Measurements from ENCODE around the gene ANXA8.
"Not testable (repeated sequence)": the region's sequence is repeated elsewhere in the genome, so short reads cannot be mapped to it uniquely, and the experiment has no call there.

ANXA8 gene

GRCh38 chr10:47462577-47463358 lies 21.1 kb downstream of the ANXA8 start:
- not testable (repeated sequence) for DNase-seq

GRCh38 chr10:47461261-47461687 lies 22.6 kb downstream of the ANXA8 start:
- DNase-seq = peak; percentile 69

- DNase-seq = no peak
Observed at GRCh38 chr10:47458466-47459154, 25.3 kb downstream of the ANXA8 start.

- DNase-seq = no peak
Observed at GRCh38 chr10:47457826-47458225, 26.1 kb downstream of the ANXA8 start.

- no peak for DNase-seq
Observed at GRCh38 chr10:47457528-47457820, 26.4 kb downstream of the ANXA8 start.

- peak; percentile 14 for DNase-seq
Observed at GRCh38 chr10:47456794-47457527, 27.0 kb downstream of the ANXA8 start.

GRCh38 chr10:47456079-47456785 lies 27.7 kb downstream of the ANXA8 start:
- DNase-seq = no peak

- DNase-seq = not testable (repeated sequence)
Observed at GRCh38 chr10:47455350-47456078, 28.4 kb downstream of the ANXA8 start.

- DNase-seq = no peak
Observed at GRCh38 chr10:47454780-47455058, 29.2 kb downstream of the ANXA8 start.

GRCh38 chr10:47454008-47454779 lies 29.7 kb downstream of the ANXA8 start:
- DNase-seq = peak; percentile 14

- DNase-seq = peak; percentile 37
Observed at GRCh38 chr10:47453141-47454007, 30.5 kb downstream of the ANXA8 start.

GRCh38 chr10:47452495-47453140 lies 31.3 kb downstream of the ANXA8 start:
- peak; percentile 89 for DNase-seq

- DNase-seq = no peak
Observed at GRCh38 chr10:47451998-47452494, 31.9 kb downstream of the ANXA8 start.

GRCh38 chr10:47451273-47451997 lies 32.5 kb downstream of the ANXA8 start:
- DNase-seq = no peak

- peak; percentile 38 for DNase-seq
Observed at GRCh38 chr10:47450442-47450841, 33.5 kb downstream of the ANXA8 start.

GRCh38 chr10:47449979-47450378 lies 33.9 kb downstream of the ANXA8 start:
- DNase-seq = peak; percentile 63

- DNase-seq = peak; percentile 78
Observed at GRCh38 chr10:47449102-47449978, 34.6 kb downstream of the ANXA8 start.

- DNase-seq = no peak
Observed at GRCh38 chr10:47447705-47448104, 36.2 kb downstream of the ANXA8 start.
